H1 (cell line): ENCODE measurements around the gene CHMP6. TPM values are rescaled to one million over a fixed set of nuclear protein-coding genes. Genes with fewer than 3 reads are reported as not detected.

Source experiments
- CTCF ChIA-PET: fragments of 300-600 bp; sonication (Branson Sonifier 250); formaldehyde crosslinking; loops from one replicate; lab custom pipeline; 2021; ENCODE audit not compliant: partially characterized antibody; lab: Charles Lee
- POLR2A ChIA-PET: fragments of 300-600 bp; sonication (Branson Sonifier 250); formaldehyde crosslinking; loops from one replicate; lab custom pipeline; 2021; ENCODE audit warnings: inconsistent platforms; ENCODE audit not compliant: partially characterized antibody; lab: Charles Lee
- DNase-seq, 2 experiments: peaks; one replicate each; pipeline versions ENCODE4 v3.0.0 to v3.0.0-alpha.2; 2010 to 2022; ENCODE audit warnings: low spot score in 2 of 2, low read depth in 1 of 2, mixed read lengths in 1 of 2
- FAIRE-seq: peaks from 2 replicates; lab custom pipeline; 2011; peaks lifted over from hg19 to GRCh38; lab: Jason Lieb, UNC
- H2AFZ ChIP-seq: 2 replicates; pipeline ENCODE4 v1.8.1; 2012; ENCODE audit warnings: low read length, inconsistent platforms
- H2AK5ac ChIP-seq: 2 replicates; pipeline ENCODE4 v1.6.1; 2013; ENCODE audit warnings: low read depth, low read length
- H2BK120ac ChIP-seq: replicated peaks from 2 replicates; pipeline ENCODE3; 2013; ENCODE audit warnings: low read depth, low read length, inconsistent platforms
- H2BK12ac ChIP-seq: 2 replicates; pipeline ENCODE4 v1.6.1; 2013; ENCODE audit warnings: low read depth, low read length
- H2BK15ac ChIP-seq: 2 replicates; pipeline ENCODE4 v1.6.1; 2013; ENCODE audit warnings: low read length
- H2BK20ac ChIP-seq: 2 replicates; pipeline ENCODE4 v1.6.1; 2013; ENCODE audit warnings: low read length
- H2BK5ac ChIP-seq: 2 replicates; pipeline ENCODE4 v1.6.1; 2013; ENCODE audit warnings: low read depth, low read length
- H3K14ac ChIP-seq: 2 replicates; pipeline ENCODE4 v1.6.1; 2013; ENCODE audit warnings: inconsistent platforms; ENCODE audit not compliant: insufficient read length
- H3K18ac ChIP-seq: 2 replicates; pipeline ENCODE4 v1.6.1; 2013; ENCODE audit warnings: low read length; ENCODE audit errors: extremely low read depth
- H3K23ac ChIP-seq: 2 replicates; pipeline ENCODE4 v1.6.1; 2013; ENCODE audit warnings: inconsistent platforms; ENCODE audit not compliant: insufficient read length
- H3K23me2 ChIP-seq: 2 replicates; pipeline ENCODE4 v1.6.1; 2013; ENCODE audit warnings: low read depth, low read length
- H3K27ac ChIP-seq: 2 replicates; pipeline ENCODE4 v1.6.1; 2011; ENCODE audit warnings: low read depth, low read length, inconsistent platforms
- H3K27me3 ChIP-seq, 4 experiments: replicated peaks in 1 of 4; 1 replicate in 1 of 4; 2 replicates in 3 of 4; pipeline versions ENCODE4 v1.6.1 to v1.8.1; 2011 to 2013; ENCODE audit warnings: low read length in 3 of 4, mild to moderate bottlenecking in 3 of 4, inconsistent platforms in 2 of 4, mixed read lengths in 2 of 4, moderate library complexity in 1 of 4; ENCODE audit not compliant: control insufficient read depth in 3 of 4, insufficient read depth in 3 of 4; ENCODE audit errors: extremely low read depth in 1 of 4
- H3K36me3 ChIP-seq, 4 experiments: 2 replicates each; pipeline versions ENCODE4 v1.6.1 to v1.8.1; 2011 to 2013; ENCODE audit warnings: mild to moderate bottlenecking in 4 of 4, low read length in 3 of 4, moderate library complexity in 2 of 4, control low read depth in 1 of 4, inconsistent platforms in 1 of 4; ENCODE audit not compliant: insufficient read depth in 4 of 4, control insufficient read depth in 2 of 4
- H3K4ac ChIP-seq: replicated peaks from 2 replicates; pipeline ENCODE3; 2013; ENCODE audit warnings: low read length, low read depth, mixed read lengths, inconsistent platforms; ENCODE audit not compliant: insufficient read length
- H3K4me1 ChIP-seq, 4 experiments: replicated peaks in 1 of 4; 1 replicate in 1 of 4; 2 replicates in 3 of 4; pipeline versions ENCODE4 v1.6.1 to v1.8.1; 2011 to 2013; ENCODE audit warnings: low read length in 3 of 4, inconsistent platforms in 2 of 4, mixed read lengths in 1 of 4; ENCODE audit not compliant: insufficient read depth in 4 of 4, control insufficient read depth in 3 of 4
- H3K4me2 ChIP-seq, 2 experiments: 2 replicates each; pipeline versions ENCODE4 v1.6.1 to v1.8.1; 2011 to 2013; ENCODE audit warnings: low read depth in 2 of 2, low read length in 2 of 2, control low read depth in 1 of 2, inconsistent platforms in 1 of 2, mild to moderate bottlenecking in 1 of 2; ENCODE audit not compliant: insufficient read depth in 1 of 2
- H3K4me3 ChIP-seq, 4 experiments: fragments of 200-600, 300-600 bp in 1 of 4; sonication (generic), shearing (Covaris generic), sonication (Bioruptor Twin) in 1 of 4; 2 replicates each; pipeline versions ENCODE4 v1.5.1 to v1.8.1; 2011 to 2016; ENCODE audit warnings: low read length in 4 of 4, low read depth in 3 of 4, control low read depth in 2 of 4, inconsistent platforms in 2 of 4, mild to moderate bottlenecking in 2 of 4, mixed read lengths in 1 of 4, moderate library complexity in 1 of 4; ENCODE audit not compliant: insufficient read depth in 2 of 4; ENCODE audit errors: extremely low read depth in 1 of 4
- H3K56ac ChIP-seq: replicated peaks from 2 replicates; pipeline ENCODE3; 2013; ENCODE audit warnings: low read depth, mild to moderate bottlenecking, mixed read lengths, low read length, inconsistent platforms; ENCODE audit not compliant: insufficient read length
- H3K79me1 ChIP-seq: 2 replicates; pipeline ENCODE4 v1.6.1; 2013; ENCODE audit warnings: low read depth, low read length, control low read depth
- H3K79me2 ChIP-seq, 2 experiments: 2 replicates each; pipeline versions ENCODE4 v1.6.1 to v1.8.1; 2012 to 2013; ENCODE audit warnings: low read length in 2 of 2, mild to moderate bottlenecking in 2 of 2, inconsistent platforms in 1 of 2; ENCODE audit not compliant: insufficient read depth in 2 of 2, control insufficient read depth in 1 of 2
- H3K9ac ChIP-seq, 4 experiments: replicated peaks in 1 of 4; 1 replicate in 1 of 4; 2 replicates in 3 of 4; pipeline versions ENCODE4 v1.6.1 to v1.8.1; 2011 to 2013; ENCODE audit warnings: low read depth in 3 of 4, low read length in 3 of 4, control low read depth in 2 of 4, mild to moderate bottlenecking in 2 of 4, moderate library complexity in 2 of 4, inconsistent platforms in 1 of 4; ENCODE audit errors: extremely low read depth in 1 of 4
- H3K9me3 ChIP-seq, 2 experiments: 2 replicates each; pipeline versions ENCODE4 v1.6.1 to v1.8.1; 2012 to 2013; ENCODE audit warnings: mild to moderate bottlenecking in 2 of 2, moderate library complexity in 2 of 2, control low read depth in 1 of 2, inconsistent platforms in 1 of 2, low read depth in 1 of 2, low read length in 1 of 2, mixed read lengths in 1 of 2; ENCODE audit not compliant: insufficient read depth in 2 of 2
- H4K20me1 ChIP-seq, 2 experiments: replicated peaks in 1 of 2; 2 replicates each; pipeline versions ENCODE3 to v1.8.1; 2011 to 2013; ENCODE audit warnings: inconsistent platforms in 2 of 2, low read length in 2 of 2, mild to moderate bottlenecking in 1 of 2; ENCODE audit not compliant: insufficient read depth in 2 of 2, control insufficient read depth in 1 of 2
- H4K5ac ChIP-seq: 2 replicates; pipeline ENCODE4 v1.6.1; 2013; ENCODE audit warnings: low read length, low read depth, mixed read lengths, inconsistent platforms; ENCODE audit not compliant: insufficient read length
- H4K8ac ChIP-seq: 2 replicates; pipeline ENCODE4 v1.8.0; 2013; ENCODE audit warnings: mild to moderate bottlenecking, moderate library complexity, low read length, inconsistent platforms; ENCODE audit not compliant: insufficient read depth; ENCODE audit errors: extremely low read depth
- H4K91ac ChIP-seq: replicated peaks from 2 replicates; pipeline ENCODE3; 2013; ENCODE audit warnings: low read length, mixed read lengths, inconsistent platforms; ENCODE audit not compliant: insufficient read length
- POU5F1 ChIP-seq: IDR thresholded peaks from 2 replicates; pipeline ENCODE4 v1.6.1; 2011; ENCODE audit warnings: low read depth, mild to moderate bottlenecking, low read length, moderate library complexity
- WGBS, 2 experiments: shearing (Covaris generic) in 1 of 2; methylation state at CpG; one replicate each; pipeline versions ENCODE4 v1.1.6 to v1.1.7; 2013 to 2015; ENCODE audit warnings: low lambda C conversion rate in 2 of 2, mixed read lengths in 2 of 2, inconsistent platforms in 1 of 2, low coverage in 1 of 2, missing lambda C conversion rate in 1 of 2; ENCODE audit not compliant: insufficient replicate concordance in 2 of 2, insufficient coverage in 1 of 2, insufficient read length in 1 of 2; ENCODE audit errors: extremely low coverage in 1 of 2, missing lambda C conversion rate in 1 of 2; 5-methylcytosine and 5-hydroxymethylcytosine counted together
- polyA plus RNA-seq, 7 experiments: library from polyadenylated mRNA; depleted of rRNA in 3 of 7; stranded (reverse) in 5 of 7; unstranded in 2 of 7; fragments of >200 nt in 5 of 7; fragments of 200-250 nt in 2 of 7; gene quantifications; 1 replicate in 5 of 7; 2 replicates in 1 of 7; 4 replicates in 1 of 7; pipeline versions ENCODE4 v1.2.1 to v1.2.3, GENCODE V29; 2011 to 2013; ENCODE audit warnings: missing spikeins in 2 of 7, mixed read lengths in 2 of 7
- total RNA-seq: library from RNA; stranded (reverse); fragmentation: NEBNext Ultra II Directional; extraction: Animal tissue kit (Norgen Biotek cat#: 25700); gene quantifications from 2 replicates; pipeline ENCODE4 v1.2.1, GENCODE V29; 2021

CHMP6 gene
- total and polyA plus RNA-seq, 2 of the 8 experiments (the other 6 are each of a cell fraction or from before 2014, with no cell fraction given) = 15.7 to 24.3 TPM

DNA sequence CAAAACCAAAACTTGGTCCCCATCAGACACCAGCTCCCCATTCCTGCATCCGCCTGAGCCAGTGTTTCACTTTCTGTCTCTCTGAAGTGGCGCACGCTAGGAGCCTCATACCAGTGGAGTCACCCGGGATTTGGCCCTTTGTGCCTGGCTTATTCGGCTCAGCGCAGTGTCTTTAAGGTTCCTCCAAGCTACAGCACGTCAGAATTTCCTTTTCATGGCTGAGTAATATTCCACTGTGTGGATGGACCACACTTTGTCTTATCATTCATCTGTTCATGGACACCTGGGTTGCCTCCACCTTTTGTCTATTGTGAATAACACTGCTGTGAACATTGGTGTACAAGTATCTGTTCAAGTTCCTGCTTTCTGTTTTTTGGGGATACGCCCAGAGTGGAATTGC, 45.2 kb upstream of the CHMP6 start:
- H2BK15ac ChIP-seq = no peak overlapping the region
- no peak for TF ChIP-seq POU5F1
- no peak overlapping the region for H2BK120ac ChIP-seq
- H4K5ac ChIP-seq = no peak overlapping the region
- no peak overlapping the region for H2BK5ac ChIP-seq
- no peaks in the 10 kb centered on the region for H3K79me1 ChIP-seq
- H3K36me3 ChIP-seq = no peaks in the 10 kb centered on the region; a peak in 3 of 8 replicates
- ChIA-PET CTCF (no interaction called here), POLR2A (no interaction called here)
- H4K91ac ChIP-seq = no peak overlapping the region
- DNase-seq (no peak), FAIRE-seq (no peak)
- no peak overlapping the region for H4K8ac ChIP-seq
- no peak overlapping the region; a peak in 1 of 7 replicates for H3K9ac ChIP-seq
- no peak overlapping the region for H2BK12ac ChIP-seq
- no peak overlapping the region for H3K4ac ChIP-seq
- H3K4me1 ChIP-seq = no peaks in the 10 kb centered on the region
- H3K27ac ChIP-seq = no peak overlapping the region
- H2AK5ac ChIP-seq = no peak overlapping the region
- 87% methylated on average over 8 of the region's 8 CpGs; no CpG with 5 or more reads in 1 of the 2 experiments for WGBS, 2 experiments
- no peak overlapping the region for H3K23ac ChIP-seq
- no peaks in the 10 kb centered on the region for H3K79me2 ChIP-seq
- H3K56ac ChIP-seq = no peak overlapping the region
- H3K9me3 ChIP-seq = no peaks in the 10 kb centered on the region
- H3K4me3 ChIP-seq = no peak overlapping the region
- no peak overlapping the region for H3K18ac ChIP-seq
- no peaks in the 10 kb centered on the region for H3K23me2 ChIP-seq
- H4K20me1 ChIP-seq = no peaks in the 10 kb centered on the region
- H2AFZ ChIP-seq = no peak overlapping the region
- no peak overlapping the region for H3K14ac ChIP-seq
- H2BK20ac ChIP-seq = no peak overlapping the region
- H3K27me3 ChIP-seq = no peaks in the 10 kb centered on the region
- H3K4me2 ChIP-seq = no peak overlapping the region
